Cardiac ventricle fibroblast (primary cell): ENCODE data around the gene CACNA2D4. TPM values are rescaled to one million over a fixed set of nuclear protein-coding genes. Genes with fewer than 3 reads are reported as not detected.

Experiments used
- total RNA-seq: library from RNA; depleted of rRNA; stranded (reverse); fragments of >200 nt; gene quantifications from 2 replicates; pipeline ENCODE4 v1.2.3, GENCODE V29; 2015

CACNA2D4 gene, protein sequence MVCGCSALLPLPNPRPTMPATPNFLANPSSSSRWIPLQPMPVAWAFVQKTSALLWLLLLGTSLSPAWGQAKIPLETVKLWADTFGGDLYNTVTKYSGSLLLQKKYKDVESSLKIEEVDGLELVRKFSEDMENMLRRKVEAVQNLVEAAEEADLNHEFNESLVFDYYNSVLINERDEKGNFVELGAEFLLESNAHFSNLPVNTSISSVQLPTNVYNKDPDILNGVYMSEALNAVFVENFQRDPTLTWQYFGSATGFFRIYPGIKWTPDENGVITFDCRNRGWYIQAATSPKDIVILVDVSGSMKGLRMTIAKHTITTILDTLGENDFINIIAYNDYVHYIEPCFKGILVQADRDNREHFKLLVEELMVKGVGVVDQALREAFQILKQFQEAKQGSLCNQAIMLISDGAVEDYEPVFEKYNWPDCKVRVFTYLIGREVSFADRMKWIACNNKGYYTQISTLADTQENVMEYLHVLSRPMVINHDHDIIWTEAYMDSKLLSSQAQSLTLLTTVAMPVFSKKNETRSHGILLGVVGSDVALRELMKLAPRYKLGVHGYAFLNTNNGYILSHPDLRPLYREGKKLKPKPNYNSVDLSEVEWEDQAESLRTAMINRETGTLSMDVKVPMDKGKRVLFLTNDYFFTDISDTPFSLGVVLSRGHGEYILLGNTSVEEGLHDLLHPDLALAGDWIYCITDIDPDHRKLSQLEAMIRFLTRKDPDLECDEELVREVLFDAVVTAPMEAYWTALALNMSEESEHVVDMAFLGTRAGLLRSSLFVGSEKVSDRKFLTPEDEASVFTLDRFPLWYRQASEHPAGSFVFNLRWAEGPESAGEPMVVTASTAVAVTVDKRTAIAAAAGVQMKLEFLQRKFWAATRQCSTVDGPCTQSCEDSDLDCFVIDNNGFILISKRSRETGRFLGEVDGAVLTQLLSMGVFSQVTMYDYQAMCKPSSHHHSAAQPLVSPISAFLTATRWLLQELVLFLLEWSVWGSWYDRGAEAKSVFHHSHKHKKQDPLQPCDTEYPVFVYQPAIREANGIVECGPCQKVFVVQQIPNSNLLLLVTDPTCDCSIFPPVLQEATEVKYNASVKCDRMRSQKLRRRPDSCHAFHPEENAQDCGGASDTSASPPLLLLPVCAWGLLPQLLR
- total RNA-seq, result 1.3 and 3.0 TPM in 2 replicates

DNA sequence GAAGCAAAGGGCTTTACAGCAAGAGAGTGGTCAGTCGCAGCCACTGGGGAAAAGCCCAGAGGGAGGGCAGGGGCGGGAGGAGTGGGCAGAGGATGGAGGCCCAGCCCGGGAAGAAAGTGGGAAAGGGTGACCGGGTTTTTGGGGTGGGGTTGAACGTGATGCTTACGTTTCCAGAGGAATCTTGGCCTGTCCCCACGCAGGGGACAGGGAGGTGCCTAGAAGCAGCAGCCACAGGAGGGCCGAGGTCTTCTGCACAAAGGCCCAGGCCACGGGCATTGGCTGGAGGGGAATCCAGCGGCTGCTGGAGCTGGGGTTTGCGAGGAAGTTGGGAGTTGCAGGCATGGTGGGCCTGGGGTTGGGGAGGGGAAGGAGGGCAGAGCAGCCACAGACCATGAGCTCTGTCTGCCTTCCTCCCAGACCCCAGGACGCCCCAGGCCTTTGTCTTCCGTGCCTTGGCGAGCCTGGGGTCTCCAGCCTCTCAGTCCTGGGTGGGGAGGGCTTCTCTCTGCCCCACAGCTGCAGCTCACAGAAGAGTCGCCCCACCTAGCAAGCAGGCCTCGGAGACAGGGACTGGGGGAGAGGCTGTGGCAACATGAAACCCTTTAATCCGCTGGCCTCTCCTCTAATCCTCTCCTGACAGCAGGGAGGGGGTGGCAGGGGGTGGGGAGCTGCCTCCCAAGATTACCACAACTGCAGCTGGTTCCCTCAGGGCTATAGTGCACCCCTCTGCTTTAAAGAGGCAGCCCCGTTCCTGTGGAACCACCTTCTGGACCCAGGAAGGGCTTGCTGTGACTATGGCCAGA lies at the start of gene CACNA2D4:
CACNA2D4 (minus strand) TSS at position 572 of the 803 bp plus-strand sequence; CDS start at position 393, 179 bp downstream.

DNA sequence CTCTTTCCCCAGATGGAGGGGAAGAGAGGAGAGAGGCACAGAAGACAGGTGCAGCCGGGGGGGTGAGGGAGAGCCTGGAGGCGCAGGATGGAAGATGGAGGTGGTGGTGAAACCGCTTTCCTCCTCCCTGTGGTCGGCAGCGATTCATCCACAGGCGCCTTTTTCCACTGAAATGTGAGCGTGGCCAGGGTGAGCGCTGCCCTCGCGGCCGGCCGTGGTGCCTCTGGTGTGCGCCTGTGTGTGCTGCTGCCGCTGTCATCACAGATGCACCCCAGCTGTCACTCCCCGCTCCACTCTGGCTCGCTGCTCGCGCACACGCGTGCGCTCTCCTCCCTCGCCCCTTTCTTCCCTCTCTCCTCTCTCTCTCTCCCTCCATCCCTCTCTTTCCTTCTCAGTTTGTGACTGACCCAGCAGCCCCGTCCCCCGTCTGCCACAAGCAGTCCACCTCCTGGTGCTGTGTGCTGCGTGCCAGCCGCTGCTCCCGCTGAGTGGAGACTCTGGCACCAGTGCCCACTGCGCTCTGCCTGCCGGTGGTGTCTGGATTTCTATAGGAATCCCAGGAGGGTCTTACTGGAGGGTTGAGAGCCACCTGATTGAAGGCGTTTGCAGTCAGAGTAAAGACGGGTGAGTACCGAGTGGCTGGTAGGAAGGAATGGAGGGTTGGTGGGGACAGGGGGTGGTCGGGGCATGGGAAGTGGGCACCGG lies 98.1 kb downstream of the CACNA2D4 start, which contains the start of gene LRTM2:
LRTM2 (plus strand) TSS at position 375 of the 705 bp plus-strand sequence. CDS start 7,584 bp downstream, outside the sequence.

Other genes starting within 250 kb of the CACNA2D4 start
- 20.1 and 24.5 TPM in 2 replicates for gene ADIPOR2, start 227.6 kb downstream of the CACNA2D4 start, total RNA-seq
- not detected in 2 replicates for gene LRTM2, start 98.1 kb downstream of the CACNA2D4 start, total RNA-seq
- 12.1 and 14.7 TPM in 2 replicates for gene DCP1B, start 85.8 kb upstream of the CACNA2D4 start, total RNA-seq
- 8.2 and 9.9 TPM in 2 replicates for gene CACNA1C, start 134.3 kb upstream of the CACNA2D4 start, total RNA-seq